ENCODE data around the gene ATP6V1F. TPM values are rescaled to one million over a fixed set of nuclear protein-coding genes. Genes with fewer than 3 reads are reported as not detected.
A peak's percentile ranks its signal among the peaks of the same experiment; 100 is the strongest.

ATP6V1F gene, protein sequence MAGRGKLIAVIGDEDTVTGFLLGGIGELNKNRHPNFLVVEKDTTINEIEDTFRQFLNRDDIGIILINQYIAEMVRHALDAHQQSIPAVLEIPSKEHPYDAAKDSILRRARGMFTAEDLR
- total RNA-seq = 89.6 TPM

DNA sequence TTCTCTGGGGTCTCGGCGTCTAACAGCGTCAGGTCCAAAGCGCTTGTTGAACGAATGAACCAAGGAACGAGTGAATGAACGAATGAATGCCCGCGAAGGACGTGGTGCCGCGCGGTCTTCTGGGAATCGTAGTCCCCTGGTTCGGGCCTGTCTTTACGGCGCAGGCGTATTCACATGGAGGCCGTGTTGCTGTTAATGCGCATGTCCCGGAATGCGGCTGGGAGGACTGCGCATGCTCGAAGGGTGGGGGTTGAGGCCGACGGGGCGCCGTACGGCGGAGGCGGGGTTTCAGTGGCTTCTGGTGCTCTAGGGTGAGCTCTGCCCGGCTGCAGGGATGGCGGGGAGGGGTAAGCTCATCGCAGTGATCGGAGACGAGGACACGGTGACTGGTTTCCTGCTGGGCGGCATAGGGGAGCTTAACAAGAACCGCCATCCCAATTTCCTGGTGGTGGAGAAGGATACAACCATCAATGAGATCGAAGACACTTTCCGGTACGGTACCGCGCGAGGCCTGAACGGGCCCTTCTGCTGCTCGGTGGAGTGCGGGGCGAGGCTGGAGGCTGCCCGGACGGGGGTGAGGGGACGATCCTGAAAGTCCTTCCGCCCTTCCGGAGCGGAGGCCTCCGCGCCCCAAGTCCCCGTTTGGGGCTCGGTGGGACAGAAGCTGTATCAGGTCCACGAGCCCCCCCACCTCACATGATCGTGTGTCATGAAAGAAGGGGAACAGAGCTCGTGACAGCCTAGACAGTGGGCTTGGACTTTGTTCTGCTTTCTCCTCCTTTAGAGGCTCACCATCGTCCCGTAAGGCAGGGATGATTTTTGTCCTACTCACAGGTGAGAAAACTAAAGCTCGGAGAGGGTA is at the start of gene ATP6V1F:
Gene ATP6V1F (plus strand): TSS at position 286 of the 862 bp plus-strand sequence. CDS start 49 bp downstream, at position 335.
- intact Hi-C loops (cut with DNase I) = loop anchor here (10.0 kb wide), 1 partner anchor 118 kb away; no protein-coding TSS in a partner anchor
- ATAC-seq = peak; percentile 98
- DNase-seq (ENCODE audit: low spot score) = peak; percentile 99

DNA sequence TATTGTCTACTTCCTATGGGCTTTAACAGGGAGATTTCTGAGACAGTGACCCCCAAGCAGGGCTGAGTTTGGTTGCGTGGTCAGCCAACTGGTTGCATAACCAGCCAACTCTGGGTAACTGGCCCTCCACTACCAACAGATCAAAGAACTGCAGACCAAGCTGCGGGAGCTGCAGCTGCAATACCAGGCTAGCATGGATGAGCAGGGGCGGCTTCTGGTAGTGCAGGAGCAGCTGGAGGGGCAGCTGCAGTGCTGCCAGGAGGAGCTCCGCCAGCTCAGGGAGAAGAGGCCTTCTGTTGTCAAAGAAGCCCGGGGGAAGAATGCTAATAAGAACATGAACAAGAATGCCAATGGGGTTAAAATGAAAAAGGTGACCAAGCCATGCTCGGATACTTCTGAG is 48.2 kb upstream of the ATP6V1F start:
- ATAC-seq (no peak), DNase-seq (ENCODE audit: low spot score) (no peak)
- intact Hi-C loops (cut with DNase I) = loop anchor here (5.0 kb wide), 1 partner anchor 918 kb away; no protein-coding TSS in a partner anchor

DNA sequence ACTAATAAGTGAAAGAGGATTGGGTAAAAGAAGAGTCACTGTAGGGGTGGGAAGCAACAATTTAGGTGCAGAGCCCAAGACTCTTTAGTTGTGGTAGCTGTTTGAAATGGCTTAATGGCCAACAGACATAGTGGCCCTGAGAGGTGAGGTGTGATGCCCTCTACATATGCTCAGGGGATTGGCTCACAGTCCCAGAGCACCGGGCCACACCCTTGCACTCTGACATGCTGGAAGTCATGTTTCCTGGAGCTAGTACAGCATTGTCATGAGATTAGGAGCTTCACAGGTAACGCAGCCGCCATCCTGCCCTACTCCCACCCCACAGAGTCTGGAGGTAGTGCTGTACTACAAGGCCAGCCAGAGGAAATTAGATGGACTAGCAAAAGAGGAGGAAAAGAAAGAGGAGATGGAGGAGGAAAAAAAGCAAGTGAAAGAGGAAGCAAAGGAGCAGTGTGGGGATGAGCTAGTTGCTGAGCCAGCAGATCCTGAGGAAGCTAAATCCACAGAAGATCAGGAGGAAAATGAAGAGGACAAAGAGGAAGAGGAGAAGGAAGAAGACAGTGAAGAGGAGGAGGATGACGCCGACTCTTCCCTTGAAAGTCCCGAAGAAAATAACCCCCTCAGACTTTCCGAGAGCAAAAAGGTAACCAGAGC is 47.2 kb upstream of the ATP6V1F start:
- no peak for DNase-seq (ENCODE audit: low spot score)
- ATAC-seq = no peak
- intact Hi-C loops (cut with DNase I) = no loop called here

- DNase-seq (ENCODE audit: low spot score) (no peak), ATAC-seq (no peak)
- intact Hi-C loops (cut with DNase I) = no loop called here
These were observed 44.0 kb upstream of the ATP6V1F start for GRCh38 chr7:128818694-128819093.

DNA sequence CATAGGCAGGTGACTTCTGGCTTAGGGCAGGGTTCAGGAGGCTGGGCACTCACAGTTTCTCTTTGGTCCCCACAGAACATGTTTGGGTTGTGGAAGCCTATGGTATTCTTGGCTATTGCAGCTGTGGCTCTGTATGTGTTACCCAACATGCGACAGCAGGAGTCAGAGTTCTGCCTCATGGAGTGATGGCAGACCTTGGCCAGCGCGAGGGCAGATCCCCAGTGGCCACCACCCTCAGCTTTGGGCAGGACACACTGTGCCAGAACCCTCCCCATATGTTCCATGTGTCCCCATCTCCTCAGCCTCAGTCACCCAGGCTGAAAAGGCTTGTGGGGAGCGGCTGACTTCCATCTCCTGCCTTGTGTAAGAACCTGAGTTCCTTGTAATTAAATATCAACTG is 40.9 kb upstream of the ATP6V1F start:
- ATAC-seq = no peak
- intact Hi-C loops (cut with DNase I) = no loop called here

GRCh38 chr7:128826512-128826911 is 36.1 kb upstream of the ATP6V1F start:
- intact Hi-C loops (cut with DNase I) = no loop called here
- DNase-seq (ENCODE audit: low spot score) (no peak), ATAC-seq (no peak)

More for the DNA sequence above, 40.9 kb upstream of the ATP6V1F start:
- no peak for DNase-seq (ENCODE audit: low spot score)

GRCh38 chr7:128826916-128827247 is 35.8 kb upstream of the ATP6V1F start:
- ATAC-seq (no peak), DNase-seq (ENCODE audit: low spot score) (no peak)
- intact Hi-C loops (cut with DNase I) = no loop called here

DNA sequence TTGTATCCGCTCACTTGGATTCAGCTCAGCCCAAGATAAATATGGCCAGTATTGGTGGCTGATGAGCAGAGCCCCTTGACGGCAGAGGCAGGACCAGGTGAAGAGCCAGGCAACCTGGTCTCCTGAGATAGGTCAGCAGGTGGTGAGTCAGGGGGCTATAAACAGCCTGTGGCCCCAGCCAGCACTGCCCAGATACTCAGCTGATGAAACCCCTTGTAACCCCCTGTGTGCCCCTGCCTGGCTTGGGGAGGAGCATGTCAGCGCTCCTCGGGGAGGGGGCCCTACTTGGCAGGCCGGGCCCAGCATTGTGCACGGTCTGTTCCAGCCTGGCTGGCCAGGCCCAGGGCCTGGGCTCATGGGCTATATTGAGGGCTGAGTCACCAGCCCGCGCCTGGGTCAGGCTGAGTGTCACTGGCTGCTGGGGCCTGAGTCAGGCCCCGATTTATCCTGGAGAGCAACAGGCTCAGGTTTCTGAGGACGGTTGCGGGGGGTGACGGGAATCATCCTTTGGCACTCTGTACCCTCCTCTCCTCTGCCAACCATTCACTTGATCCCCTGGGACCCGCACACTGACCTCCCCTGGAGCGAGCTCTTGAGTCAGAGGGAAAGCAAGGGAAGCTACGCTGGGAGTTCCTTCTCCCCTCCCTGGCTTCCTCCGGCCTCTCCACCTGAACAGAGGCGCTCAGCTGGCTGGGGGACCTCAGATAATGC is 35.3 kb upstream of the ATP6V1F start:
- no peak for DNase-seq (ENCODE audit: low spot score)
- peak; percentile 43 for ATAC-seq
- intact Hi-C loops (cut with DNase I) = no loop called here

GRCh38 chr7:128827971-128828711 is 34.5 kb upstream of the ATP6V1F start:
- ATAC-seq = no peak
- no peak for DNase-seq (ENCODE audit: low spot score)
- intact Hi-C loops (cut with DNase I) = no loop called here

DNA sequence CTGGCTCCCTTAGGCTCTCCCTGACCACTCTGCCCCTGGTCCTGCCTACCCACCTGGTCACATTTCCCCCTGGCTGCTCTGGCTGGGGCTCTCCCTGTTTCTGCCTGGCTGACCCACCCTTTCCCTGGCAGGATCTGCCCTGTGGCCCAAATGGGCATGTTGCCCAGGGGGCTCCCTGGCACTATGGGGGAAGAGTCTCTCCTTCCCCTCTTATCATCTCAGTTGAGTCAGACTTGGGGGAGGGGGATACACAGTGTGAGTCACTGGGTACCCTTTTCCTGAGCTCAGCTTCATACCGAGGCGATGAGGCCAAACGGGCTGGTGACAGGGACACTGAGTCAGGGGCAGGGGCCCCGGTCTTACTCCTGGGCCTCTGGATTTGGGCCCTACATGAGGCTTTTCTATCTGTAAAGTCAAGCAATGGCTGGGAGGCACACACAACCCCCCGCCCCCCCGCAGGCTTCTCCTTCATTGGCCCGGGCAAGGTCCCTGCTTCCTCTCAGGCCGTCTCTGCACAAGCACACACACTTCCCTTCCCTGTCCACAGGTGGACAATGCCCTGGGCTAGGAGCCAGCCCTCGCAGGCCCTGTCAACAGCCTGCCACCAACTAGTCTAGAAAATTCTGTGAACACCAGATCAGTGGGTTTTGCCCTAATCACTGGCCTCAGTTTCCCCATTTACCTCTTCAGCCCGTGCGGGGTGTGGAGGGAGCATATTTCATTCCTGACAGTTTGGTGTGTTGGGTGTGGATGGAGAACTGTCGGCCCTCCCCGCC is 33.1 kb upstream of the ATP6V1F start:
- no peak for DNase-seq (ENCODE audit: low spot score)
- intact Hi-C loops (cut with DNase I) = no loop called here

DNA sequence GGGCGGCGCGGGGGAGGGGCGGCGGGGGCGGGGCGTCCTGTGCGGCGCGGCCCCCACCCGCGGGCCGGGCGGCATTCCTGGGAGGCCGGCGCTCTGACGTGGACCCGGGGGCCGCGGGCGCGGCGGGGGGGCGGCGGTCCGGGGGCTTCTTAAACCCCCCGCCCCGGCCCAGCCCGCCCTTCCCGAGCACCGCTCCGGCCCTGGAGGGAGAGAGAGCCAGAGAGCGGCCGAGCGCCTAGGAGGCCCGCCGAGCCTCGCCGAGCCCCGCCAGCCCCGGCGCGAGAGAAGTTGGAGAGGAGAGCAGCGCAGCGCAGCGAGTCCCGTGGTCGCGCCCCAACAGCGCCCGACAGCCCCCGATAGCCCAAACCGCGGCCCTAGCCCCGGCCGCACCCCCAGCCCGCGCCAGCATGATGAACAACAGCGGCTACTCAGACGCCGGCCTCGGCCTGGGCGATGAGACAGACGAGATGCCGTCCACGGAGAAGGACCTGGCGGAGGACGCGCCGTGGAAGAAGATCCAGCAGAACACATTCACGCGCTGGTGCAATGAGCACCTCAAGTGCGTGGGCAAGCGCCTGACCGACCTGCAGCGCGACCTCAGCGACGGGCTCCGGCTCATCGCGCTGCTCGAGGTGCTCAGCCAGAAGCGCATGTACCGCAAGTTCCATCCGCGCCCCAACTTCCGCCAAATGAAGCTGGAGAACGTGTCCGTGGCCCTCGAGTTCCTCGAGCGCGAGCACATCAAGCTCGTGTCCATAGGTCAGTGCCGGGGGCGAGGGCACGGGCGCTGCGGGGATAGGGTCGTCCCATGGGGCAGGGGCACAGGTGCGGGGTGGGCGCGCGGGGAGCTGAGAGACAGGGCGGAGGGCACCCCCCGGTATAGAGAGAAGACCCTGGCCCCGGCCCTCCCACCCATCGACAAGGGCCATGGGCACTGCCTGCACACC is 32.2 kb upstream of the ATP6V1F start, which contains the start of gene FLNC:
Gene FLNC (plus strand): TSS at position 176 of the 947 bp plus-strand sequence. CDS start 232 bp downstream, at position 408.
- DNase-seq (ENCODE audit: low spot score) (peak; percentile 79), ATAC-seq (peak; percentile 48)
- intact Hi-C loops (cut with DNase I) = no loop called here

More for the DNA sequence above, 33.1 kb upstream of the ATP6V1F start:
- no peak for ATAC-seq

DNA sequence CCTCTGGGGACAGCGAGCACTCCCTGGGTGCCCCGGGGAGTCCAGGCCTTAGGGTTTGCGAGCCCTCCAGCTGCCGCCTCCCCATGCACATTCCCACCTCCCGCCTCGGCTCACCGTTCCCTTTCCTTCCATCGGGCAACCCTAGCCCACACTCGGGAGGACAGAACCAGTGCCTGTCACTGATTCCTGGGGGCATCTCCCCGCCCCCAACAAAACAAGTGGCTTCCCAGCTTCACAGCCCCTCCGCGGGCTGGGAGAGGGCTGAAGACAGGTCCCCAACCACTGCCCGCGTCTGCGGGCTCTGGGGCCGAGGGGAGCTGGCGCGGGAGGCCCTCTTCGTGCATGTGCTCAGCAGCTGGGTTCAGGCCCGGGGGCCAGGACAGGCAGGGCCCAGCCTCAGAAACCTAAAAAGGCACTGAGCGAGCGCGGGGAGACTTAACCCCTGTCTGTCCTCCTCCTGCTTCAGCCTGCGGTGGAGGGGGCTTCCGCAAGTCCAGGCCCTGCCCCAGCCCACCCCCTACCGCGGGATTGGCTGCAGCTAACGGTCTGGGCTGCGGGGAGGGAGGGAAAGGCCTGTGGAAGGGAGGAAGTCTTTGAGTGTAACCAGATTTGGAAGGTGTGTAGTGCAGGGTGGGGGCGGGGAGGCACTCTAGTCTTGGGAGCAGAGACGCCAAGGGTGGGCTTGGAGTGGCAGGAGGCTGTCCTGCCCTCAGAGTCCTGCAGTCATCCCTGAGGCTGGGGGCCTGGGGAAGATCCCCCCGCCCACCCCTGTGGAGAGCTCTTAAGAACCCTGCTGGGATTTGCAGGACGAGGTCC is 31.3 kb upstream of the ATP6V1F start:
- intact Hi-C loops (cut with DNase I) = no loop called here
- DNase-seq (ENCODE audit: low spot score) = no peak

DNA sequence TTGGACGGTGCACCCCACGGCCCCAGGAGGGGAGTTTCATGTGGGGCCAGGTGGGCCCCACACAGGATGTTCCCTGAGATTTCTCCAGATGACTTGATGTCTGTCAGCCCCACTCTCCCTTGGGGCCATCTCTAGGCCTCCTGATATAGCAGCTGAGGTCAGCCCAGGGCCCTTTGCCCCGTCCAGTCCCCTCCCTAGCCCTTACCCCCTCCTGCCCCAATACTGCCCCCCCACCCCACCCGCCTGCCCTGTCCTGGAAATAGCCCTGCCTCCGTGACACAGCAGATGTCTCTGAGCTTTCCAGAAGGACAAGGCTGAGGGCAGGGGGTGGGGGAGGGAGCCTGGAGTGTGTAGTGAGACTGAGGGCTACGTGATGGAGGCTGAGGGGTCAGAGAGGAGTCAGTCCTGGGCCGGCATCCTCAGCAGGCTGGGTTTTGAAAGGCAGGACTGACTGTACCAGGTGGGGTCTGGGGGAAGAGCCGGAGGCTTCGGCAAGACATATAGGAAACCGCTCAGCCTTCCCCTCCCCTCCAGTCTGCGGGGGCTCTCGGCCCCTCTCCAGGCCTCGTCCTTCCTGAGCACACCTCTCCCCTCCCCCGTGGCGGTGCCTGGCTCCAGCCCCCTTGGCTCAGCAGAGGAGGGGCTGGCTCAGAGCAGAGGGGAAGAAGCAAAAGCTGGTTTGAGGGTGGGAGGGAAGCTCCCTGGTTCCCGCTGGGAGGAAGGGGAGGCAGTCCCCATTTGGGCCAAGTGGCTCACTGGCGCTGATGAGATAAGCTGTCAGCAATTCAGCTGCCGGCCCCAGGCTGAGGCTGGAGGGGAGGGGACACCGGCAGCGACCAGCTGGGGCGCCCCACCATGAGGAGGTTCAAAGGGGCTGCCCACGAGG is 30.4 kb upstream of the ATP6V1F start:
- intact Hi-C loops (cut with DNase I) = no loop called here
- DNase-seq (ENCODE audit: low spot score) (no peak), ATAC-seq (peak; percentile 22)

More for the DNA sequence above, 31.3 kb upstream of the ATP6V1F start:
- peak; percentile 35 for ATAC-seq

DNA sequence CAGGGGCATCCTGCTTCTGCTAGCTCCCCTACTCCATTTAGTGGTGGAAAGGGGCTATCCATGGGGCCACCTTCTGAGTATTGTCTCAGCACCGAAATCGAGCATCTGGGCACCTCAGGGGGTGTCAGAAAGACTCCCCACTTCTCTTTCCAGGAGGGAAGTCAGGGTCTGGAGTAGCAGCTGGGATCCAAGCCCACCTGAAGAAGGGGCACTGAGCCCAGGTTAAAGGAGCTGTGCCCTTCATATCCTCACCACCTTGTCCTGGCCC is 29.8 kb upstream of the ATP6V1F start:
- intact Hi-C loops (cut with DNase I) = no loop called here
- DNase-seq (ENCODE audit: low spot score) = no peak
- no peak for ATAC-seq

DNA sequence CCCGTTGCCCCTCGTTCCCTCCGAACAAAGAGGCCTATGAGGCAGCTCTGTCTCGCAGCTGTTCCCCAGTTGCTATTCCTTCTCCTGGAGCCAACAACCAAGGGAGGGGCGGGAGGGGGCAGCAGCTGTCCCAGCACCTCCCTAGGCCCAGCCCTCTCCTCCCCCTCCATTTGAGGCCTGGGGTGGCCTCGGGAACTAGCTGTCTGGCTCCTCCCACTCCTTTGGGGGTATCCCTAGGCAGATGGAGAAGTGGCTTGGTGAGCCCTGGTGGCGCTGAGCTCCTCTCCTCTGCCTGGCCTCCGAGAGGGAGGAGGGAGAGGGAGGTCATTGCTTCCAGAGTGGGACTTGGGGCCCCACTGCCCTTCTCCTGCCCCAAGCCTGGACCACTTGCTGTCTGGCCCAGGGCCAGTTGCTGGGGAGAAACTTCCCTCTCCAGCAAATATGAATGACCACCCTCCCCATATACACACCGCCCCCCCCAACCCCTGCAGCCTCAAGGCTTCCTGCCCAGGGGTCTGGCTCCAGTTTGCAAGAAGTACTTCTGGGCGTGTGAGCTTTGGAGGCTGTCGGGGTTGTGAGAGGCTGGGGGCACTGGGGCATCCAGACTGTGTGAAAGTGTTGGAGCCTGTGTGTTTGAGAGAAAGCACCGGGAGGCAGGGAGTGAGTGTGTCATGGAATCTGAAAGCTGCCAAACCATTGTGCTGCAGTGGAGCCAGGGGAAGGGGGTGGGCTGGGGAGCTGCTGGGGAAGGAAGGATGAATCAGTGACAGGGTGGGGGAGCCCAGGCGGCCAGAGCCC is 29.3 kb upstream of the ATP6V1F start:
- intact Hi-C loops (cut with DNase I) = no loop called here
- DNase-seq (ENCODE audit: low spot score) (no peak), ATAC-seq (peak; percentile 73)
